NOMO-1 treated with dmso at 0.1 percent for 144 hours (cell line): ENCODE measurements around the gene GSPT2.
"Not testable (repeated sequence)": the region's sequence is repeated elsewhere in the genome, so short reads cannot be mapped to it uniquely, and the experiment has no call there.

ENCODE experiments used
- DNase-seq: peaks from one replicate; lab custom pipeline; 2025; ENCODE audit not compliant: unreplicated experiment; lab: John Stamatoyannopoulos, UW

GSPT2 gene

GRCh38 chrX:51743179-51743957 lies at the start of gene GSPT2:
Gene GSPT2 (plus strand): TSS chrX:51743442. CDS start chrX:51743627, 185 bp downstream.
- DNase-seq = peak; percentile 6

GRCh38 chrX:51694254-51694653 lies 49.0 kb upstream of the GSPT2 start:
- no peak for DNase-seq

- DNase-seq = no peak
Observed at GRCh38 chrX:51697397-51697796, 45.8 kb upstream of the GSPT2 start.

GRCh38 chrX:51710277-51711164 lies 32.7 kb upstream of the GSPT2 start, which contains the start of gene CENPVL1:
Gene CENPVL1 (plus strand): TSS chrX:51710512. CDS start chrX:51710512, 0 bp downstream.
- DNase-seq = not testable (repeated sequence)

- DNase-seq = not testable (repeated sequence)
Observed at GRCh38 chrX:51712943-51713647, 30.1 kb upstream of the GSPT2 start.

GRCh38 chrX:51728202-51728601 lies 15.0 kb upstream of the GSPT2 start:
- DNase-seq = no peak

- peak; percentile 34 for DNase-seq
Observed at GRCh38 chrX:51737091-51737490, 6.2 kb upstream of the GSPT2 start.

- no peak for DNase-seq
Observed at GRCh38 chrX:51742586-51742985, 656 bp upstream of the GSPT2 start.

GRCh38 chrX:51747671-51748070 lies 4.4 kb downstream of the GSPT2 start:
- DNase-seq = no peak

GRCh38 chrX:51759055-51759839 lies 16.0 kb downstream of the GSPT2 start:
- no peak for DNase-seq

- no peak for DNase-seq
Observed at GRCh38 chrX:51760657-51761056, 17.4 kb downstream of the GSPT2 start.

GRCh38 chrX:51766546-51766945 lies 23.3 kb downstream of the GSPT2 start:
- no peak for DNase-seq

GRCh38 chrX:51776851-51777250 lies 33.6 kb downstream of the GSPT2 start:
- no peak for DNase-seq

- DNase-seq = no peak
Observed at GRCh38 chrX:51779306-51779705, 36.1 kb downstream of the GSPT2 start.

- no peak for DNase-seq
Observed at GRCh38 chrX:51795136-51795535, 51.9 kb downstream of the GSPT2 start.
